H1 (cell line): ENCODE data around the gene MITF. TPM values are rescaled to one million over a fixed set of nuclear protein-coding genes. Genes with fewer than 3 reads are reported as not detected.

Experiments used
- CTCF ChIA-PET: fragments of 300-600 bp; sonication (Branson Sonifier 250); formaldehyde crosslinking; loops from one replicate; lab custom pipeline; 2021; ENCODE audit not compliant: partially characterized antibody; lab: Charles Lee
- POLR2A ChIA-PET: fragments of 300-600 bp; sonication (Branson Sonifier 250); formaldehyde crosslinking; loops from one replicate; lab custom pipeline; 2021; ENCODE audit warnings: inconsistent platforms; ENCODE audit not compliant: partially characterized antibody; lab: Charles Lee
- DNase-seq, 2 experiments: peaks; one replicate each; pipeline versions ENCODE4 v3.0.0 to v3.0.0-alpha.2; 2010 to 2022; ENCODE audit warnings: low spot score in 2 of 2, low read depth in 1 of 2, mixed read lengths in 1 of 2
- FAIRE-seq: peaks from 2 replicates; lab custom pipeline; 2011; peaks lifted over from hg19 to GRCh38; lab: Jason Lieb, UNC
- H2AFZ ChIP-seq: 2 replicates; pipeline ENCODE4 v1.8.1; 2012; ENCODE audit warnings: low read length, inconsistent platforms
- H2AK5ac ChIP-seq: 2 replicates; pipeline ENCODE4 v1.6.1; 2013; ENCODE audit warnings: low read depth, low read length
- H2BK120ac ChIP-seq: replicated peaks from 2 replicates; pipeline ENCODE3; 2013; ENCODE audit warnings: low read depth, low read length, inconsistent platforms
- H2BK12ac ChIP-seq: 2 replicates; pipeline ENCODE4 v1.6.1; 2013; ENCODE audit warnings: low read depth, low read length
- H2BK15ac ChIP-seq: 2 replicates; pipeline ENCODE4 v1.6.1; 2013; ENCODE audit warnings: low read length
- H2BK20ac ChIP-seq: 2 replicates; pipeline ENCODE4 v1.6.1; 2013; ENCODE audit warnings: low read length
- H2BK5ac ChIP-seq: 2 replicates; pipeline ENCODE4 v1.6.1; 2013; ENCODE audit warnings: low read depth, low read length
- H3K14ac ChIP-seq: 2 replicates; pipeline ENCODE4 v1.6.1; 2013; ENCODE audit warnings: inconsistent platforms; ENCODE audit not compliant: insufficient read length
- H3K18ac ChIP-seq: 2 replicates; pipeline ENCODE4 v1.6.1; 2013; ENCODE audit warnings: low read length; ENCODE audit errors: extremely low read depth
- H3K23ac ChIP-seq: 2 replicates; pipeline ENCODE4 v1.6.1; 2013; ENCODE audit warnings: inconsistent platforms; ENCODE audit not compliant: insufficient read length
- H3K23me2 ChIP-seq: 2 replicates; pipeline ENCODE4 v1.6.1; 2013; ENCODE audit warnings: low read depth, low read length
- H3K27ac ChIP-seq: 2 replicates; pipeline ENCODE4 v1.6.1; 2011; ENCODE audit warnings: low read depth, low read length, inconsistent platforms
- H3K27me3 ChIP-seq, 4 experiments: replicated peaks in 1 of 4; 1 replicate in 1 of 4; 2 replicates in 3 of 4; pipeline versions ENCODE4 v1.6.1 to v1.8.1; 2011 to 2013; ENCODE audit warnings: low read length in 3 of 4, mild to moderate bottlenecking in 3 of 4, inconsistent platforms in 2 of 4, mixed read lengths in 2 of 4, moderate library complexity in 1 of 4; ENCODE audit not compliant: control insufficient read depth in 3 of 4, insufficient read depth in 3 of 4; ENCODE audit errors: extremely low read depth in 1 of 4
- H3K36me3 ChIP-seq, 4 experiments: 2 replicates each; pipeline versions ENCODE4 v1.6.1 to v1.8.1; 2011 to 2013; ENCODE audit warnings: mild to moderate bottlenecking in 4 of 4, low read length in 3 of 4, moderate library complexity in 2 of 4, control low read depth in 1 of 4, inconsistent platforms in 1 of 4; ENCODE audit not compliant: insufficient read depth in 4 of 4, control insufficient read depth in 2 of 4
- H3K4ac ChIP-seq: replicated peaks from 2 replicates; pipeline ENCODE3; 2013; ENCODE audit warnings: low read length, low read depth, mixed read lengths, inconsistent platforms; ENCODE audit not compliant: insufficient read length
- H3K4me1 ChIP-seq, 4 experiments: replicated peaks in 1 of 4; 1 replicate in 1 of 4; 2 replicates in 3 of 4; pipeline versions ENCODE4 v1.6.1 to v1.8.1; 2011 to 2013; ENCODE audit warnings: low read length in 3 of 4, inconsistent platforms in 2 of 4, mixed read lengths in 1 of 4; ENCODE audit not compliant: insufficient read depth in 4 of 4, control insufficient read depth in 3 of 4
- H3K4me2 ChIP-seq, 2 experiments: 2 replicates each; pipeline versions ENCODE4 v1.6.1 to v1.8.1; 2011 to 2013; ENCODE audit warnings: low read depth in 2 of 2, low read length in 2 of 2, control low read depth in 1 of 2, inconsistent platforms in 1 of 2, mild to moderate bottlenecking in 1 of 2; ENCODE audit not compliant: insufficient read depth in 1 of 2
- H3K4me3 ChIP-seq, 4 experiments: fragments of 200-600, 300-600 bp in 1 of 4; sonication (generic), shearing (Covaris generic), sonication (Bioruptor Twin) in 1 of 4; 2 replicates each; pipeline versions ENCODE4 v1.5.1 to v1.8.1; 2011 to 2016; ENCODE audit warnings: low read length in 4 of 4, low read depth in 3 of 4, control low read depth in 2 of 4, inconsistent platforms in 2 of 4, mild to moderate bottlenecking in 2 of 4, mixed read lengths in 1 of 4, moderate library complexity in 1 of 4; ENCODE audit not compliant: insufficient read depth in 2 of 4; ENCODE audit errors: extremely low read depth in 1 of 4
- H3K56ac ChIP-seq: replicated peaks from 2 replicates; pipeline ENCODE3; 2013; ENCODE audit warnings: low read depth, mild to moderate bottlenecking, mixed read lengths, low read length, inconsistent platforms; ENCODE audit not compliant: insufficient read length
- H3K79me1 ChIP-seq: 2 replicates; pipeline ENCODE4 v1.6.1; 2013; ENCODE audit warnings: low read depth, low read length, control low read depth
- H3K79me2 ChIP-seq, 2 experiments: 2 replicates each; pipeline versions ENCODE4 v1.6.1 to v1.8.1; 2012 to 2013; ENCODE audit warnings: low read length in 2 of 2, mild to moderate bottlenecking in 2 of 2, inconsistent platforms in 1 of 2; ENCODE audit not compliant: insufficient read depth in 2 of 2, control insufficient read depth in 1 of 2
- H3K9ac ChIP-seq, 4 experiments: replicated peaks in 1 of 4; 1 replicate in 1 of 4; 2 replicates in 3 of 4; pipeline versions ENCODE4 v1.6.1 to v1.8.1; 2011 to 2013; ENCODE audit warnings: low read depth in 3 of 4, low read length in 3 of 4, control low read depth in 2 of 4, mild to moderate bottlenecking in 2 of 4, moderate library complexity in 2 of 4, inconsistent platforms in 1 of 4; ENCODE audit errors: extremely low read depth in 1 of 4
- H3K9me3 ChIP-seq, 2 experiments: 2 replicates each; pipeline versions ENCODE4 v1.6.1 to v1.8.1; 2012 to 2013; ENCODE audit warnings: mild to moderate bottlenecking in 2 of 2, moderate library complexity in 2 of 2, control low read depth in 1 of 2, inconsistent platforms in 1 of 2, low read depth in 1 of 2, low read length in 1 of 2, mixed read lengths in 1 of 2; ENCODE audit not compliant: insufficient read depth in 2 of 2
- H4K20me1 ChIP-seq, 2 experiments: replicated peaks in 1 of 2; 2 replicates each; pipeline versions ENCODE3 to v1.8.1; 2011 to 2013; ENCODE audit warnings: inconsistent platforms in 2 of 2, low read length in 2 of 2, mild to moderate bottlenecking in 1 of 2; ENCODE audit not compliant: insufficient read depth in 2 of 2, control insufficient read depth in 1 of 2
- H4K5ac ChIP-seq: 2 replicates; pipeline ENCODE4 v1.6.1; 2013; ENCODE audit warnings: low read length, low read depth, mixed read lengths, inconsistent platforms; ENCODE audit not compliant: insufficient read length
- H4K8ac ChIP-seq: 2 replicates; pipeline ENCODE4 v1.8.0; 2013; ENCODE audit warnings: mild to moderate bottlenecking, moderate library complexity, low read length, inconsistent platforms; ENCODE audit not compliant: insufficient read depth; ENCODE audit errors: extremely low read depth
- H4K91ac ChIP-seq: replicated peaks from 2 replicates; pipeline ENCODE3; 2013; ENCODE audit warnings: low read length, mixed read lengths, inconsistent platforms; ENCODE audit not compliant: insufficient read length
- GABPA ChIP-seq: IDR thresholded peaks from 2 replicates; pipeline ENCODE4 v1.6.1; 2011; ENCODE audit warnings: mild to moderate bottlenecking, low read length, moderate library complexity, borderline replicate concordance; ENCODE audit not compliant: insufficient read depth
- JUN ChIP-seq: IDR thresholded peaks from 2 replicates; pipeline ENCODE4 v1.6.1; 2011; ENCODE audit warnings: low read depth, mild to moderate bottlenecking, improper control_type of control experiment, low read length
- NANOG ChIP-seq: IDR thresholded peaks from 2 replicates; pipeline ENCODE4 v1.6.1; 2011; ENCODE audit warnings: low read length, low read depth, mild to moderate bottlenecking, inconsistent platforms; ENCODE audit not compliant: insufficient read depth, poor library complexity, severe bottlenecking
- SIX5 ChIP-seq: IDR thresholded peaks from 2 replicates; pipeline ENCODE4 v1.6.1; 2011; ENCODE audit warnings: mild to moderate bottlenecking, low read depth, low read length
- WGBS, 2 experiments: shearing (Covaris generic) in 1 of 2; methylation state at CpG; one replicate each; pipeline versions ENCODE4 v1.1.6 to v1.1.7; 2013 to 2015; ENCODE audit warnings: low lambda C conversion rate in 2 of 2, mixed read lengths in 2 of 2, inconsistent platforms in 1 of 2, low coverage in 1 of 2, missing lambda C conversion rate in 1 of 2; ENCODE audit not compliant: insufficient replicate concordance in 2 of 2, insufficient coverage in 1 of 2, insufficient read length in 1 of 2; ENCODE audit errors: extremely low coverage in 1 of 2, missing lambda C conversion rate in 1 of 2; 5-methylcytosine and 5-hydroxymethylcytosine counted together
- polyA plus RNA-seq, 7 experiments: library from polyadenylated mRNA; depleted of rRNA in 3 of 7; stranded (reverse) in 5 of 7; unstranded in 2 of 7; fragments of >200 nt in 5 of 7; fragments of 200-250 nt in 2 of 7; gene quantifications; 1 replicate in 5 of 7; 2 replicates in 1 of 7; 4 replicates in 1 of 7; pipeline versions ENCODE4 v1.2.1 to v1.2.3, GENCODE V29; 2011 to 2013; ENCODE audit warnings: missing spikeins in 2 of 7, mixed read lengths in 2 of 7
- total RNA-seq: library from RNA; stranded (reverse); fragmentation: NEBNext Ultra II Directional; extraction: Animal tissue kit (Norgen Biotek cat#: 25700); gene quantifications from 2 replicates; pipeline ENCODE4 v1.2.1, GENCODE V29; 2021

Gene MITF
- total and polyA plus RNA-seq, 2 of the 8 experiments (the other 6 are each of a cell fraction or from before 2014, with no cell fraction given): 0.53 to 1.4 TPM

GRCh38 chr3:69748503-69748902, 9.2 kb downstream of the MITF start:
- no peak overlapping the region for H2AK5ac ChIP-seq
- H3K27me3 ChIP-seq: no peaks in the 10 kb centered on the region
- no peak overlapping the region for H3K4ac ChIP-seq
- H4K91ac ChIP-seq: no peak overlapping the region
- no peak overlapping the region for H2BK5ac ChIP-seq
- no peak overlapping the region for H2BK15ac ChIP-seq
- H2BK20ac ChIP-seq: no peak overlapping the region
- no peak overlapping the region for H2AFZ ChIP-seq
- no peak overlapping the region for H2BK12ac ChIP-seq
- H3K36me3 ChIP-seq: no peaks in the 10 kb centered on the region
- no peak overlapping the region for H4K5ac ChIP-seq
- no peak overlapping the region for H3K4me3 ChIP-seq
- no peak for FAIRE-seq
- H3K4me2 ChIP-seq: no peak overlapping the region
- H4K20me1 ChIP-seq: no peaks in the 10 kb centered on the region
- no peak overlapping the region for H3K56ac ChIP-seq
- no peaks in the 10 kb centered on the region for H3K79me2 ChIP-seq
- no peak for DNase-seq
- H2BK120ac ChIP-seq: no peak overlapping the region
- 87% methylated on average over 2 of the region's 2 CpGs; no CpG with 5 or more reads in 1 of the 2 experiments for WGBS, 2 experiments
- no peak overlapping the region for H4K8ac ChIP-seq
- H3K79me1 ChIP-seq: no peaks in the 10 kb centered on the region
- H3K14ac ChIP-seq: no peak overlapping the region
- ChIA-PET POLR2A (interaction anchor here (0.6 kb wide), 1 partner anchor 12 kb away, joined by 4 read pairs; no protein-coding TSS in a partner anchor), CTCF (interaction anchor here (0.9 to 1.5 kb wide), 3 partner anchors 16 to 54 kb away, joined by 3 to 5 read pairs (median 4); no protein-coding TSS in a partner anchor)
- TF ChIP-seq SIX5 (no peak), NANOG (no peak), GABPA (no peak), JUN (no peak)
- peaks cover 4 to 7% of the 10 kb centered on the region in 2 experiments; a peak in 1 of 4 replicates for H3K9me3 ChIP-seq
- no peak overlapping the region for H3K9ac ChIP-seq
- peaks cover 0 to 3% (median 0%) of the 10 kb centered on the region in 4 experiments; a peak in 1 of 7 replicates for H3K4me1 ChIP-seq
- H3K27ac ChIP-seq: no peak overlapping the region
- no peak overlapping the region for H3K18ac ChIP-seq
- H3K23me2 ChIP-seq: no peaks in the 10 kb centered on the region
- H3K23ac ChIP-seq: no peak overlapping the region
